Measurements from ENCODE around the gene GRAMD4.

Gene GRAMD4

DNA sequence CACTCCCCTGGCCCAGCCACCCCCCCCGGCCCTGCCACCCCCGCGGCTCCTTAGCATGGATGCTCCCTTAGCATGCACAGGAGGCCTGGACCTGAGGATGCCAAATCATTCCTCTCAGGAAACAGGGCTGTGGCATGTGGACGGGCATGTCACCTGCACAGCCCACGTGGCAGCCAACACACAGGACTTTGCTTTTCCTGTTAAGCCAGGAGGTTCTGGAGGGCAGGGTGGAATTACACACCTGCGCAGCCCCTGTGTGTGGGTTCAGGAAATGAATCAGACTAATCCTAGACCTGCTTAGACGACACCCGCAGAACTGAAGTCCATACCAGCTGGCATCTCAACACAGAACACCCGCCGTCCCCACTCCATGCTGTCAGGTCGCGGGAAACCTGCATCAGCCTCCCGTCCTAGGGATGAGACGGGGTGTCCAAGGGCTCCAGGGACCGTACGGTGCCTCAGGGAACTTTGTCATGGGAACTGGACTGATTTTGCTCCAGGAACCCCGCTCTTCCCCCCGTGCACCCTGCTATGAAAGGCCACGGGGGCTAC lies 107.7 kb downstream of the GRAMD4 start:
- DNase-seq = no peak

- no peak for DNase-seq
Observed at GRCh38 chr22:46728470-46728869, 108.3 kb downstream of the GRAMD4 start.

All from SW 1271 (cell line).